HEK293T (cell line): Measurements from ENCODE around the gene CBFA2T2.
"Not testable (repeated sequence)": the region's sequence is repeated elsewhere in the genome, so short reads cannot be mapped to it uniquely, and the experiment has no call there.

Source experiments
- ELF4 ChIP-seq: fragments of 450-650 bp; IDR thresholded peaks from 2 replicates; pipeline ENCODE4 v1.6.1; 2017; ENCODE audit warnings: antibody characterized with exemption
- FOXK2 ChIP-seq: fragments of 450-650 bp; IDR thresholded peaks from 2 replicates; pipeline ENCODE4 v1.6.1; 2016; ENCODE audit warnings: mild to moderate bottlenecking
- FOXM1 ChIP-seq: fragments of 450-650 bp; IDR thresholded peaks from 2 replicates; pipeline ENCODE4 v1.6.1; 2017; ENCODE audit warnings: mild to moderate bottlenecking, borderline replicate concordance
- NFRKB ChIP-seq: fragments of 450-650 bp; IDR thresholded peaks from 2 replicates; pipeline ENCODE4 v1.6.1; 2016; ENCODE audit warnings: mild to moderate bottlenecking, moderate library complexity
- SUZ12 ChIP-seq: fragments of 450-650 bp; IDR thresholded peaks from 2 replicates; pipeline ENCODE4 v1.6.1; 2016; ENCODE audit warnings: mild to moderate bottlenecking

GRCh38 chr20:33511876-33512275, 22.0 kb downstream of the CBFA2T2 start:
- not testable (repeated sequence) for TF ChIP-seq NFRKB, FOXK2, FOXM1, ELF4, SUZ12
